Upper lobe of left lung (tissue), 4 donors: ENCODE data around the gene PPP1R12B.

ENCODE experiments used
- EP300 ChIP-seq, 4 donors: sonication (generic); formaldehyde crosslinking; IDR thresholded peaks; one replicate each; pipeline ENCODE4 v1.5.1; 2017; ENCODE audit warnings: antibody characterized with exemption in 4 of 4, control low read depth in 2 of 4
- POLR2AphosphoS5 ChIP-seq, 2 donors: sonication (generic); formaldehyde crosslinking; IDR thresholded peaks; one replicate each; pipeline ENCODE4 v1.5.1; 2017; ENCODE audit warnings: antibody characterized with exemption in 2 of 2
- TF ChIP-seq, protein P1 (sequence below), 6 experiments: fragments of 450-650 bp in 4 of 6; fragments of 200-600 bp in 2 of 6; sonication (generic) in 2 of 6; IDR thresholded peaks; one replicate each; pipeline ENCODE4 v1.5.1; 2016 to 2019; ENCODE audit warnings: antibody characterized with exemption in 6 of 6

- TF ChIP-seq, protein P1, sequence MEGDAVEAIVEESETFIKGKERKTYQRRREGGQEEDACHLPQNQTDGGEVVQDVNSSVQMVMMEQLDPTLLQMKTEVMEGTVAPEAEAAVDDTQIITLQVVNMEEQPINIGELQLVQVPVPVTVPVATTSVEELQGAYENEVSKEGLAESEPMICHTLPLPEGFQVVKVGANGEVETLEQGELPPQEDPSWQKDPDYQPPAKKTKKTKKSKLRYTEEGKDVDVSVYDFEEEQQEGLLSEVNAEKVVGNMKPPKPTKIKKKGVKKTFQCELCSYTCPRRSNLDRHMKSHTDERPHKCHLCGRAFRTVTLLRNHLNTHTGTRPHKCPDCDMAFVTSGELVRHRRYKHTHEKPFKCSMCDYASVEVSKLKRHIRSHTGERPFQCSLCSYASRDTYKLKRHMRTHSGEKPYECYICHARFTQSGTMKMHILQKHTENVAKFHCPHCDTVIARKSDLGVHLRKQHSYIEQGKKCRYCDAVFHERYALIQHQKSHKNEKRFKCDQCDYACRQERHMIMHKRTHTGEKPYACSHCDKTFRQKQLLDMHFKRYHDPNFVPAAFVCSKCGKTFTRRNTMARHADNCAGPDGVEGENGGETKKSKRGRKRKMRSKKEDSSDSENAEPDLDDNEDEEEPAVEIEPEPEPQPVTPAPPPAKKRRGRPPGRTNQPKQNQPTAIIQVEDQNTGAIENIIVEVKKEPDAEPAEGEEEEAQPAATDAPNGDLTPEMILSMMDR (IDR thresholded peaks at IDR 0.05) = no peak
- TF ChIP-seq EP300 (IDR thresholded peaks at IDR 0.05) (no peak), POLR2AphosphoS5 (IDR thresholded peaks at IDR 0.05) (no peak)
Observed at GRCh38 chr1:202551683-202552082, 203.2 kb downstream of the PPP1R12B start.
